Suppressor macrophage (primary cell): Measurements from ENCODE around the gene GTF2IRD1.
"Not testable (repeated sequence)": the region's sequence is repeated elsewhere in the genome, so short reads cannot be mapped to it uniquely, and the experiment has no call there.

Source experiments
- DNase-seq, 4 experiments: peaks; one replicate each; pipeline ENCODE4 v3.0.0-alpha.2; 2020 to 2022

GTF2IRD1 gene

GRCh38 chr7:74474271-74474865 lies 20.7 kb downstream of the GTF2IRD1 start:
- DNase-seq: no peak

DNA sequence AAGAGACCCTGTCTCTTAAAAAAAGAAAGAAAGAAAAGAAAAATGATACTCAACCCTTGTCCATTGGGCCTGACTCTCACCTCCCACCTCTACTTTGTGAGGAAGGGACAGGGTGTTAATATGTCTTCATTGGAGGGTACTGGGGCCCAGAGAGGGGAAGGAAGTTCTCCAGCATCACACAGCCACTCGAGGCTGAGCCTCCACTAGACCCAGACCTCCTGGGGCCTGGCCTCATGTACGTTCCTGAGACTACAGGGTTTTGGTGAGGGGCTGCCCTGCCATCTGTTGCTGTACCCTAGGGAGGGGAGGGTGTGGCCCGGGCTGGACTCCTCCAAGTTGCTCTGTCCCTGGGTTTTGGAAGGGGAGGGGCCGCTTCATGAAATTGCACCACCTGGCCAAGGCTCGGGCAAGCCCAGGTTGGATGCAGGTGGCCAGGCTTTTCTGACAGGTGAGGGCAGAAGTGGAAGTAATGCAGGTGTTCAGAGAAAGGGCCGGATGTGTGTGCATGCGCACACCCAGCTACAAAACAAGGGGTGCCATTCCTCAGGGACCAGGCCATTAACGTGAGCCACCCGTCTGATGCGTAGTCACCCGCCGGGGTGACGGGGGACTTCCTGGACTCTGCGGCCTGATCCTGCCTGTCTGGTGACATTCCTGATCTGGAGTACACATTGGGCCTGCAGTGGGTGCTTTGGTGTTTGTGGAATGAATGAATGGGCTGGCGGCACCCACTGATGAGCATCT lies 21.7 kb downstream of the GTF2IRD1 start:
- no peak for DNase-seq

GRCh38 chr7:74475987-74476350 lies 22.3 kb downstream of the GTF2IRD1 start:
- no peak for DNase-seq

DNA sequence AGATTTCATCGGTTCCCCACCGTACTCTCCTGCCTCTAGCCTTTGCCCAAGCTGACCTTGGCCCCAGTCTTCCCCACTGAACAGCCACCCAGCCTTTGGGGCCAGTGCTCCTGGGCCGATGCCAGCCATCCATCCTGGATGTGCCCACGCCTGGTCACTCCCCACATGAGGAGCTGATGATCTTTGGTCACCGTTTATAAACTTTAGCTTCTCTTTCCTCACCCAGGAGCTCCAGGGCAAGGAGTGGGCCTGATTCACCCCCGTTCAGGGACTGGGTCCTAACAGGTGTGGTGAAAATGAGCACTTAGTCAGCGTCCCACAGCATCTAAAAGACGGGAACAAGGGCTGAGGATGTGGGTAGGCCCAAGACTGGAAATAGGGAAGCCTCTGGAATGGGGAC lies 22.9 kb downstream of the GTF2IRD1 start:
- DNase-seq: peak; percentile 40 to 68 (median 56)

GRCh38 chr7:74478671-74479065 lies 25.0 kb downstream of the GTF2IRD1 start:
- DNase-seq: no peak

- DNase-seq: peak; percentile 87 to 94 (median 90)
Observed at GRCh38 chr7:74479066-74479781, 25.5 kb downstream of the GTF2IRD1 start.

GRCh38 chr7:74479961-74480829 lies 26.5 kb downstream of the GTF2IRD1 start:
- peak; percentile 82 to 93 (median 92) for DNase-seq

DNA sequence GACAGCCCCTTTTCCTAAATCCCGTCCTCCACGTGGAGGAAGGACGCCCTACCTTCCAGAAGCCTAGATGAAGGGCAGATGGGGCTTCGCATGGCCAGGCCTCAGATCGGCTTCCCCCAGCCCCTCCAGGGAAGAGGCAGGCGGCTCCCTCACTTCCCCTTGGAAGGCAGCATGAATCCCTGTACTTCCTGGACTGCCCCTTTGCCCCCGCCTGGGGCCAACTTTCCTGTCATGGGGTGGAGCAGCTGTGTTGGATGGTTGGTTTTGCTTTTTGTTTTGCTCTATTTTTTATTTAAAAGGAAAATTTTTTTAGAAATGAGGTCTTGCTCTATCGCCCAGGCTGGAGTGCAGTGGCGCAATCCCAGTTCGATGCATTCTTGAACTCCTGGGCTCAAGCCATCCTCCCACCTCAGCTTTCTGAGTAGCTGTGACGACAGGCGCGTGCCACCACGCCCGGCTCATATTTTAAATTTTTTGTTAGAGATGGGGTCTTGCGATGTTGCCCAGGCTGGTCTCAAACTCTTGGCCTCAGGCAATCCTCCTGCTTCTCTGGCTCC lies 27.2 kb downstream of the GTF2IRD1 start:
- DNase-seq: peak; percentile 56 to 82 (median 73)

- peak in 2 of 4 experiments; percentile 33 for DNase-seq
Observed at GRCh38 chr7:74481458-74482196, 27.9 kb downstream of the GTF2IRD1 start.

GRCh38 chr7:74482197-74482467 lies 28.4 kb downstream of the GTF2IRD1 start:
- DNase-seq: no peak

- peak; percentile 62 to 76 (median 72) for DNase-seq
Observed at GRCh38 chr7:74482629-74483401, 29.1 kb downstream of the GTF2IRD1 start.

DNA sequence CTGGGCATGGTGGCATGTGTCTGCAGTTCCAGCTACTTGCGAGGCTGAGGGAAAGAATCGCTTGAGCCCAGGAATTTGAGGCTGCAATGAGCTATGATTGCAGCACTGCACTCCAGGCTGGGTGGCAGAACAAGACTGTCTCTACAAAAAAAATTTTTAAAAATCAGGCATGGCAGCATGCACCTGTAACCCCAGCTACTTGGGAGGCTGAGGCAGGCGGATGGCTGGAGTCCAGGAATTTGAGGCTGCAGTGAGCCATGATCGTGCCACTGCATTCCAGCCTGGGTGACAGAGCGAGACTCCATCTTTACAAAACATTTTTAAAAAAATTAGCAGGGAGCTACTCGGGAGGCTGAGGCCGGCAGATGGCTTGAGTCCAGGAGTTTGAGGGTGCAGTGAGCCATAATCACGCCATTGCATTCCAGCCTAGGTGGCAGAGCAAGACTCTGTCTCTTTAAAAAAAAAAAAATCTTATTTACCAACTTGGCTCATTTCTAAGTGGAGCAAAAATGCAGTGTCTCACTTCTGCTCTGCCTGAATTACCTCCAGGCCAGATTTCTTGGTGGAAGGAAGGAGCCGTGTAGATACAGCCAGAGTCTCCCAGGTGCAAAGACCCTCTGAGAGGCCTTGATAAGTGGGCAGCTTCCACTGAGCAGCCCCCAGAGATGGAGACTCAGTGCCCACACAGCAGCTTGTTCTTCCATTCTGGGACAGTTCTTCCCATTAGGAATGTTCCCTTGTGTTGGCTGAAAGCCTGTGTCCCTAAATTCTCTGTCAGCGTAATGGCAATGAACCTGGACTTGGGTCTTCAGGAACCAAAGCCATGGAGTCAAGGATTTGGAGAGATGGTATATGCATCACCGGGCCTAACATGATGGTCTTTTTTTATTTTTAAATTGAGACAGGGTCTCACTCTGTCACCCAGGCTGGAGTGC lies 30.0 kb downstream of the GTF2IRD1 start:
- no peak for DNase-seq

DNA sequence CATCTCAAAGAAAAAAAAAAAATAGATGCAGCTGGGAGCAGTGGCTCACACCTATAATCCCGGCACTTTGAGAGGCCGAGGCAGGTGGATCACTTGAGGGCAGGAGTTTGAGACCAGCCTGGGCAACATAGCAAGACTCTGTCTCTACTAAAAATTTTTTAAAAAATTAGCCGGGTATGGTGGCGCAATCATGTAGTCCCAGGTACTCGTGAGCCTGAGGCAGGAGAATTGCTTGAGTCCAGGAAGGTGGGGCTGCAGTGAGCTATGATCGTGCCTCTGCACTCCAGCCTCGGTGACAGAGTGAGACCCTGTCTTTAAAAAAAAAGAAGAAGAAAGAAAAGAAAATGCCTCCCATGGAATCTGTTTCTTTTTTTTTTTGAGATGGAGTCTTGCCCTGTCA lies 31.9 kb downstream of the GTF2IRD1 start:
- no peak for DNase-seq

- not testable (repeated sequence) for DNase-seq
Observed at GRCh38 chr7:74488518-74489030, 34.9 kb downstream of the GTF2IRD1 start.

DNA sequence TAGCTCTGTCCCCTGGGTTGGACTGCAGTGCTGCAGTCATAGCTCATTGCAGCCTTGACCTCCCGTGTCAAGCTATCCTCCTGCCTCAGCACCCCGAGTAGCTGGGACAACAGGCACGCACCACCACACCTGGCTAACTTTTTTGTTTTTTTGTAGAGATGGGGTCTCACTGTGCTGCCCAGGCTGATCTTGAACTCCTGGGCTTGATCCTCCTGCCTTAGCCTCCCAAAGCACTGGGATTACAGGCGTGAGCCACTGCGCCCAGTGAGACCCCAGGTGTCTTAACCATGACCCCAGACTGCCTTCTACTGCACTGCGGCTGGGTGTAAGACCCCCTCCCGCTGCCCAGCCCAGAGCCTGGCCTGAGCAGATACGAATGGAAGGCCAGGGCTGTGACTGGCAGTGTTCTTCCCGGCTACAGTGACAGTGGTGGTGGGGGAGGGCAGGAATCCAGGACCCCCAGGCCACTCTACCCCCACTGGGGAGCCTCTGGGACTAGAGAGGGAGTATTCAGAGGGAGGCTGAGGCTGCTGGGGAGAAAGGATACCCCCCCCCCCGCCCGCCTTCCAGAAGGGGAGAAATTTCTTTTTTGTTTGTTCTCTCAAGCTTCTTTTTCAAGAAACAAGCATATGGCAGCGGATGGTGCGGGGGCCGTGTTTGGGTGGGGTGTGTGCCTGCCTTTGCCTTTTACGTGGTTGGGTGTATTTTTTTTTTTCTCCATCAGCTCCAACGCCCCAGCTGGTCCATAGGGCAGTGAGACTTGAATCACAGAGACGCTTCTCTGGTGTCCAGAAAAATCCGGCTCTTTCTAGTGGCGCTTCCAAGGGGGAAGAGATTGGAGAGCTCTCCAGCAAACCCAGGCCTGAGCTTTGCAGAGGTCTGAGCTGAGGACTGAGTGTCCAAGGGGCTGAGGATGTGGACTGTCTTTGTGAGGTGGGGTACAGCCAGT lies 36.6 kb downstream of the GTF2IRD1 start:
- no peak for DNase-seq

- not testable (repeated sequence) for DNase-seq
Observed at GRCh38 chr7:74491490-74491889, 37.8 kb downstream of the GTF2IRD1 start.

DNA sequence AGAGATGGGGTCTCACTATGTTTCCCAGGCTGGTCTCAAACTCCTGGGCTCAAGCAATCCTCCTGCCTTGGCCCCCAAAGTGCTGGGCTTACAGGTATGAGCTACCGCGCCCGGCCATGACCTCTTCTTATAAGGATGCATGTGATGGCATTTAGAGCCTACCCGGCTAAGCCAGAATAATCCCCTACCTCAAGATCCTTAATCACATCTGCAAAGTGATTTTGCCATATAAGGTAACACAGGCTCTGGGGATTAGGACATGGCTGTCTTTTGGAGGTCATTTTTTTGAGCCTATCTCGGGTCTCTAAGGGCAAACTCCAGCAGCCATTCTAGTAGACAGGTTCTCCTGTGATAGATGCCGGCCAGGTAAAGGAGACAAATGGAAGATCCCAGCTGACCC lies 39.6 kb downstream of the GTF2IRD1 start:
- no peak for DNase-seq

- DNase-seq: peak in 1 of 4 experiments; percentile 29
Observed at GRCh38 chr7:74494076-74494548, 40.4 kb downstream of the GTF2IRD1 start.
